ENCODE data around the gene BCL11B.
"Not testable (repeated sequence)": the region's sequence is repeated elsewhere in the genome, so short reads cannot be mapped to it uniquely, and the experiment has no call there.

The BCL11B gene

GRCh38 chr14:99199846-99200653 is 71.9 kb downstream of the BCL11B start:
- peak; percentile 93 for DNase-seq (ENCODE audit: low spot score)

- no peak for DNase-seq (ENCODE audit: low spot score)
Measured at GRCh38 chr14:99198746-99199502, 73.1 kb downstream of the BCL11B start.

GRCh38 chr14:99196310-99196650 is 75.7 kb downstream of the BCL11B start:
- no peak for DNase-seq (ENCODE audit: low spot score)

GRCh38 chr14:99195602-99196309 is 76.2 kb downstream of the BCL11B start:
- DNase-seq (ENCODE audit: low spot score), result peak; percentile 82

GRCh38 chr14:99194736-99195135 is 77.3 kb downstream of the BCL11B start:
- DNase-seq (ENCODE audit: low spot score), result no peak

- no peak for DNase-seq (ENCODE audit: low spot score)
Measured at GRCh38 chr14:99194136-99194535, 77.9 kb downstream of the BCL11B start.

- DNase-seq (ENCODE audit: low spot score), result no peak
Measured at GRCh38 chr14:99192830-99193229, 79.2 kb downstream of the BCL11B start.

GRCh38 chr14:99192028-99192621 is 79.9 kb downstream of the BCL11B start:
- DNase-seq (ENCODE audit: low spot score), result peak; percentile 85

- no peak for DNase-seq (ENCODE audit: low spot score)
Measured at GRCh38 chr14:99191395-99192027, 80.5 kb downstream of the BCL11B start.

GRCh38 chr14:99190696-99191394 is 81.2 kb downstream of the BCL11B start:
- no peak for DNase-seq (ENCODE audit: low spot score)

- peak; percentile 27 for DNase-seq (ENCODE audit: low spot score)
Measured at GRCh38 chr14:99189201-99189801, 82.7 kb downstream of the BCL11B start.

GRCh38 chr14:99188731-99189191 is 83.2 kb downstream of the BCL11B start:
- DNase-seq (ENCODE audit: low spot score), result peak; percentile 33

GRCh38 chr14:99187858-99188257 is 84.1 kb downstream of the BCL11B start:
- DNase-seq (ENCODE audit: low spot score), result no peak

GRCh38 chr14:99186956-99187690 is 84.9 kb downstream of the BCL11B start:
- no peak for DNase-seq (ENCODE audit: low spot score)

- not testable (repeated sequence) for DNase-seq (ENCODE audit: low spot score)
Measured at GRCh38 chr14:99186336-99186735, 85.7 kb downstream of the BCL11B start.

GRCh38 chr14:99185436-99186068 is 86.4 kb downstream of the BCL11B start:
- no peak for DNase-seq (ENCODE audit: low spot score)

GRCh38 chr14:99183716-99184115 is 88.3 kb downstream of the BCL11B start:
- no peak for DNase-seq (ENCODE audit: low spot score)

- no peak for DNase-seq (ENCODE audit: low spot score)
Measured at GRCh38 chr14:99183311-99183710, 88.7 kb downstream of the BCL11B start.

GRCh38 chr14:99182548-99183250 is 89.3 kb downstream of the BCL11B start:
- DNase-seq (ENCODE audit: low spot score), result no peak

Data from cerebellar cortex (tissue), 1 donor.